ENCODE data around the gene ZMYND19. TPM values are rescaled to one million over a fixed set of nuclear protein-coding genes. Genes with fewer than 3 reads are reported as not detected.
"Not testable (repeated sequence)": the region's sequence is repeated elsewhere in the genome, so short reads cannot be mapped to it uniquely, and the experiment has no call there.

ZMYND19 gene
- total and polyA plus RNA-seq, 3 experiments from 2014 or later, result 11.2 to 72.5 (median 71.2) TPM

- peaks cover 3 to 10% (median 5%) of the 10 kb centered on the region in 3 donors for H3K4me1 Mint-ChIP-seq
- no peak overlapping the region for H3K4me3 Mint-ChIP-seq
- Histone ChIP-seq H3K4me1 (ENCODE audit: insufficient read depth, low read length) (peaks cover 4% of the 10 kb centered on the region), H3K9me3 (ENCODE audit: low read length) (no peaks in the 10 kb centered on the region), H3K4me3 (ENCODE audit: low read length) (no peak overlapping the region), H3K36me3 (ENCODE audit: insufficient read depth, low read length) (peaks cover 6% of the 10 kb centered on the region), H3K27me3 (ENCODE audit: insufficient read depth, low read length, poor library complexity, severe bottlenecking) (no peaks in the 10 kb centered on the region), H3K27ac (ENCODE audit: low read depth, low read length) (no peak overlapping the region)
- peak overlapping the region in 1 of 8 donors; percentile 71 for H3K27ac Mint-ChIP-seq
- POLR2A ChIA-PET, result no interaction called here
- no peak for DNase-seq
- H3K9me3 Mint-ChIP-seq, result no peaks in the 10 kb centered on the region
- CTCF ChIA-PET, result no interaction called here
- peaks cover 7 to 53% (median 15%) of the 10 kb centered on the region in 3 donors for H3K36me3 Mint-ChIP-seq
- no peaks in the 10 kb centered on the region for H3K27me3 Mint-ChIP-seq
Measured at GRCh38 chr9:137556069-137556838, 34.1 kb downstream of the ZMYND19 start.

GRCh38 chr9:137555179-137555578, 35.1 kb downstream of the ZMYND19 start:
- H3K27me3 Mint-ChIP-seq, result no peaks in the 10 kb centered on the region
- Histone ChIP-seq H3K4me3 (ENCODE audit: low read length) (no peak overlapping the region), H3K4me1 (ENCODE audit: insufficient read depth, low read length) (peaks cover 5% of the 10 kb centered on the region), H3K27ac (ENCODE audit: low read depth, low read length) (no peak overlapping the region), H3K9me3 (ENCODE audit: low read length) (no peaks in the 10 kb centered on the region), H3K27me3 (ENCODE audit: insufficient read depth, low read length, poor library complexity, severe bottlenecking) (no peaks in the 10 kb centered on the region), H3K36me3 (ENCODE audit: insufficient read depth, low read length) (peaks cover 6% of the 10 kb centered on the region)
- H3K9me3 Mint-ChIP-seq, result no peaks in the 10 kb centered on the region
- DNase-seq, result no peak
- H3K4me3 Mint-ChIP-seq, result peak overlapping the region in 1 of 7 donors; percentile 21
- CTCF ChIA-PET, result no interaction called here
- peaks cover 5 to 13% (median 6%) of the 10 kb centered on the region in 3 donors for H3K4me1 Mint-ChIP-seq
- H3K27ac Mint-ChIP-seq, result peak overlapping the region in 2 of 8 donors; percentile 60 to 68
- POLR2A ChIA-PET, result no interaction called here
- H3K36me3 Mint-ChIP-seq, result peaks cover 6 to 49% (median 15%) of the 10 kb centered on the region in 3 donors

DNA sequence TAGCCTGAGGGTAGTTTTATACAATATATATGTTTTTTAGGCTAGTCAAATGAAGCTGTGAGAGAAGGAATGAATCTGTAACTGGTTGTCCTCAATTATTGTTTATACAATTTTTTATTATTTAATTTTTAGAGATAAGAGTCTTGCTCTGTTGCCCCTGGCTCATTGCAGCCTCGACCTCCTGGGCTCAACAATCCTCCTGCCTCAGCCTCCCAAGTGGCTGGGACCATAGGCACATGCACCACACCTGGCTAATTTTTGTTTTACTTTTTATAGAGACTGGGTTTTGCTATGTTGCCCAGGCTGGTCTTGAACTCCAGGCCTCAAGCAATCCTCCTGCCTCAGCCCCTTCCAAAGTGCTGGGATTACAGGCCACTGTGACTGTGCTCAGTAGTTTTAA, 36.0 kb downstream of the ZMYND19 start:
- Histone ChIP-seq H3K9me3 (ENCODE audit: low read length) (no peaks in the 10 kb centered on the region), H3K27me3 (ENCODE audit: insufficient read depth, low read length, poor library complexity, severe bottlenecking) (no peaks in the 10 kb centered on the region), H3K36me3 (ENCODE audit: insufficient read depth, low read length) (peaks cover 6% of the 10 kb centered on the region), H3K27ac (ENCODE audit: low read depth, low read length) (no peak overlapping the region), H3K4me3 (ENCODE audit: low read length) (no peak overlapping the region), H3K4me1 (ENCODE audit: insufficient read depth, low read length) (peaks cover 14% of the 10 kb centered on the region)
- Mint-ChIP-seq H3K4me1 (peaks cover 10 to 20% (median 13%) of the 10 kb centered on the region in 3 donors), H3K27me3 (no peaks in the 10 kb centered on the region), H3K36me3 (peaks cover 0 to 41% (median 7%) of the 10 kb centered on the region in 3 donors), H3K4me3 (peak overlapping the region in 3 of 7 donors; percentile 34 to 46 (median 40)), H3K9me3 (no peaks in the 10 kb centered on the region), H3K27ac (peak overlapping the region in 1 of 8 donors; percentile 60)
- ChIA-PET CTCF (no interaction called here), POLR2A (interaction anchor here (0.5 kb wide), 1 partner anchor 797 kb away, joined by 3 read pairs; the partner anchor contains the start of gene LCN8)
- DNase-seq, result no peak

GRCh38 chr9:137553654-137554053, 36.7 kb downstream of the ZMYND19 start:
- DNase-seq; CTCF ChIA-PET; H3K9me3 ChIP-seq (ENCODE audit: low read length); POLR2A ChIA-PET; H3K27me3 Mint-ChIP-seq; H3K27ac ChIP-seq (ENCODE audit: low read depth, low read length); H3K27me3 ChIP-seq (ENCODE audit: insufficient read depth, low read length, poor library complexity, severe bottlenecking); H3K36me3 ChIP-seq (ENCODE audit: insufficient read depth, low read length); H3K9me3 Mint-ChIP-seq; H3K4me3 ChIP-seq (ENCODE audit: low read length): not testable (repeated sequence)
- peaks cover 10 to 20% (median 13%) of the 10 kb centered on the region in 3 donors for H3K4me1 Mint-ChIP-seq
- peak overlapping the region in 2 of 7 donors; percentile 48 to 81 for H3K4me3 Mint-ChIP-seq
- H3K4me1 ChIP-seq (ENCODE audit: insufficient read depth, low read length), result peaks cover 14% of the 10 kb centered on the region
- peak overlapping the region in 2 of 8 donors; percentile 43 to 80 for H3K27ac Mint-ChIP-seq
- H3K36me3 Mint-ChIP-seq, result peaks cover 0 to 40% (median 7%) of the 10 kb centered on the region in 3 donors

- ChIA-PET POLR2A (interaction anchor here (0.6 to 1.9 kb wide), 9 partner anchors 25 to 312 kb away, joined by 3 to 8 read pairs (median 5); partner anchors contain the start of genes DPH7, EHMT1, EXD3 and NOXA1), CTCF (interaction anchor here (0.9 to 2.0 kb wide), 6 partner anchors 9 to 360 kb away, joined by 3 to 12 read pairs (median 4); partner anchors contain the start of genes DPH7, EXD3 and NOXA1)
- Histone ChIP-seq H3K9me3 (ENCODE audit: low read length) (no peaks in the 10 kb centered on the region), H3K4me1 (ENCODE audit: insufficient read depth, low read length) (peaks cover 14% of the 10 kb centered on the region), H3K27me3 (ENCODE audit: insufficient read depth, low read length, poor library complexity, severe bottlenecking) (no peaks in the 10 kb centered on the region), H3K36me3 (ENCODE audit: insufficient read depth, low read length) (no peaks in the 10 kb centered on the region), H3K4me3 (ENCODE audit: low read length) (peak overlapping the region; percentile 62), H3K27ac (ENCODE audit: low read depth, low read length) (peak overlapping the region; percentile 62)
- Mint-ChIP-seq H3K9me3 (no peaks in the 10 kb centered on the region), H3K27me3 (no peaks in the 10 kb centered on the region), H3K4me3 (peak overlapping the region; percentile 81 to 92 (median 86)), H3K4me1 (peaks cover 10 to 20% (median 13%) of the 10 kb centered on the region in 3 donors), H3K27ac (peak overlapping the region; percentile 77 to 93 (median 84)), H3K36me3 (peaks cover 0 to 33% (median 7%) of the 10 kb centered on the region in 3 donors)
- DNase-seq, result peak in 1 of 5 donors; percentile 8
Measured at GRCh38 chr9:137552022-137552768, 38.1 kb downstream of the ZMYND19 start.

GRCh38 chr9:137551264-137552021, 38.9 kb downstream of the ZMYND19 start, which contains the start of gene MRPL41:
Gene MRPL41, plus strand, starts transcription at chr9:137551879. Its CDS starts 203 bp downstream, at chr9:137552082.
- Histone ChIP-seq H3K9me3 (ENCODE audit: low read length) (no peaks in the 10 kb centered on the region), H3K27me3 (ENCODE audit: insufficient read depth, low read length, poor library complexity, severe bottlenecking) (no peaks in the 10 kb centered on the region), H3K4me1 (ENCODE audit: insufficient read depth, low read length) (peaks cover 14% of the 10 kb centered on the region), H3K27ac (ENCODE audit: low read depth, low read length) (peak within 1 kb of the TSS; percentile 62), H3K4me3 (ENCODE audit: low read length) (peak within 1 kb of the TSS; percentile 62), H3K36me3 (ENCODE audit: insufficient read depth, low read length) (no peaks in the 10 kb centered on the region)
- ChIA-PET CTCF (interaction anchor here (0.6 to 2.2 kb wide), 8 partner anchors 9 to 774 kb away, joined by 3 to 12 read pairs (median 4); partner anchors contain the start of genes DPH7, EXD3 and NOXA1), POLR2A (interaction anchor here (0.6 to 1.9 kb wide), 9 partner anchors 25 to 311 kb away, joined by 3 to 8 read pairs (median 5); partner anchors contain the start of genes DPH7, EHMT1, EXD3 and NOXA1)
- Mint-ChIP-seq H3K9me3 (no peaks in the 10 kb centered on the region), H3K36me3 (peaks cover 0 to 27% (median 7%) of the 10 kb centered on the region in 3 donors), H3K4me1 (peaks cover 10 to 20% (median 13%) of the 10 kb centered on the region in 3 donors), H3K4me3 (peak within 1 kb of the TSS; percentile 81 to 92 (median 86)), H3K27me3 (no peaks in the 10 kb centered on the region), H3K27ac (peak within 1 kb of the TSS; percentile 77 to 93 (median 84))
- DNase-seq, result peak; percentile 83 to 92 (median 90)

DNA sequence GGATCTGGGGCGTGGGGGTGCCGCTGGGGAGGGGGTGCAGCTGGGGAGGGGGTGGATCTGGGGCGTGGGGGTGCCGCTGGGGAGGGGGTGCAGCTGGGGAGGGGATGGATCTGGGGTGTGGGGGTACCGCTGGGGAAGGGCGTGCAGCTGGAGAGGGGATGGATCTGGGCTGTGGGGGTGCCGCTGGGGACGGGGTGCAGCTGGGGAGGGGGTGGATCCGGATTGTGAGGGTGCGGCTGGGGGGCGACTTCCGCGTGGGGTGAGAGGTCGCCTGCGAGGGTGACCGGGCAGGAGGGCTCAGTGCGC, 39.4 kb downstream of the ZMYND19 start:
- CTCF ChIA-PET, result interaction anchor here (0.6 to 2.2 kb wide), 3 partner anchors 16 to 774 kb away, joined by 3 to 7 read pairs (median 3); no protein-coding TSS in a partner anchor

More for the DNA sequence above, 39.4 kb downstream of the ZMYND19 start:
- POLR2A ChIA-PET; H3K9me3 Mint-ChIP-seq; DNase-seq; H3K9me3 ChIP-seq (ENCODE audit: low read length); H3K36me3 ChIP-seq (ENCODE audit: insufficient read depth, low read length); H3K27me3 Mint-ChIP-seq; H3K27me3 ChIP-seq (ENCODE audit: insufficient read depth, low read length, poor library complexity, severe bottlenecking): not testable (repeated sequence)
- Mint-ChIP-seq H3K36me3 (peaks cover 0 to 22% (median 7%) of the 10 kb centered on the region in 3 donors), H3K4me3 (peak overlapping the region in 6 of 7 donors; percentile 15 to 72 (median 56)), H3K4me1 (peaks cover 10 to 20% (median 13%) of the 10 kb centered on the region in 3 donors), H3K27ac (peak overlapping the region in 1 of 8 donors; percentile 54)
- Histone ChIP-seq H3K4me1 (ENCODE audit: insufficient read depth, low read length) (peaks cover 14% of the 10 kb centered on the region), H3K4me3 (ENCODE audit: low read length) (peak overlapping the region; percentile 55), H3K27ac (ENCODE audit: low read depth, low read length) (peak overlapping the region; percentile 51)
